HEK293 (cell line): ENCODE results near the gene ZNF460.

Experiments used
- CTCF ChIP-seq: fragments of 450-650 bp; formaldehyde crosslinking; IDR thresholded peaks from 2 replicates; pipeline ENCODE4 v1.5.1; 2016; ENCODE audit warnings: missing biosample characterization, missing genetic modification characterization
- KLF17 ChIP-seq: fragments of 450-650 bp; formaldehyde crosslinking; IDR thresholded peaks from 2 replicates; pipeline ENCODE4 v1.5.1; 2016; ENCODE audit warnings: missing biosample characterization, missing genetic modification characterization
- PBX3 ChIP-seq: sonication (generic); formaldehyde crosslinking; IDR thresholded peaks from 2 replicates; pipeline ENCODE4 v1.8.1; 2022; ENCODE audit warnings: mild to moderate bottlenecking, moderate library complexity, missing genetic modification reagents
- ZNF280D ChIP-seq: fragments of 450-650 bp; formaldehyde crosslinking; IDR thresholded peaks from 2 replicates; pipeline ENCODE4 v1.5.1; 2016; ENCODE audit warnings: missing biosample characterization, missing genetic modification characterization
- ZNF350 ChIP-seq: fragments of 450-650 bp; formaldehyde crosslinking; IDR thresholded peaks from 2 replicates; pipeline ENCODE4 v1.5.0; 2017; ENCODE audit warnings: missing biosample characterization, mild to moderate bottlenecking, missing genetic modification characterization

- TF ChIP-seq ZNF280D (tag by site-specific recombination) (no peak), ZNF350 (tag by site-specific recombination) (no peak), CTCF (no peak), PBX3 (CRISPR knock-in tag) (no peak), KLF17 (tag by site-specific recombination) (no peak)
Observed at GRCh38 chr19:57244513-57244912, 35.8 kb upstream of the ZNF460 start.
